Ishikawa (cell line): Measurements from ENCODE around the gene HSP90AB1.

Experiments used
- CEBPB ChIP-seq: IDR thresholded peaks from 2 replicates; pipeline ENCODE4 v1.6.1; 2012
- CREB1 ChIP-seq: IDR thresholded peaks from 2 replicates; pipeline ENCODE4 v1.6.1; 2012; ENCODE audit warnings: low read depth
- EGR1 ChIP-seq: IDR thresholded peaks from 2 replicates; pipeline ENCODE4 v1.6.1; 2012
- EP300 ChIP-seq: IDR thresholded peaks from 2 replicates; pipeline ENCODE4 v1.6.1; 2012; ENCODE audit warnings: borderline replicate concordance
- FOXM1 ChIP-seq: IDR thresholded peaks from 2 replicates; pipeline ENCODE4 v1.6.1; 2012; ENCODE audit warnings: low read depth, borderline replicate concordance
- NFIC ChIP-seq: IDR thresholded peaks from 2 replicates; pipeline ENCODE4 v1.6.1; 2012
- RAD21 ChIP-seq: IDR thresholded peaks from 2 replicates; pipeline ENCODE4 v1.6.1; 2012; ENCODE audit warnings: low read depth
- TAF1 ChIP-seq: IDR thresholded peaks from 2 replicates; pipeline ENCODE4 v1.6.1; 2012; ENCODE audit warnings: low read depth, mild to moderate bottlenecking
- TCF12 ChIP-seq: IDR thresholded peaks from 2 replicates; pipeline ENCODE4 v1.6.1; 2012; ENCODE audit warnings: low read depth
- TEAD4 ChIP-seq: IDR thresholded peaks from 2 replicates; pipeline ENCODE4 v1.6.1; 2012
- YY1 ChIP-seq: IDR thresholded peaks from 2 replicates; pipeline ENCODE4 v1.6.1; 2012; ENCODE audit warnings: low read depth
- ZBTB7A ChIP-seq: IDR thresholded peaks from 2 replicates; pipeline ENCODE4 v1.6.1; 2012; ENCODE audit warnings: low read depth
- TF ChIP-seq, protein P1 (sequence below): IDR thresholded peaks from 2 replicates; pipeline ENCODE4 v1.6.1; 2012
- TF ChIP-seq, protein P2 (sequence below): IDR thresholded peaks from 2 replicates; pipeline ENCODE4 v1.6.1; 2012; ENCODE audit warnings: low read depth, mild to moderate bottlenecking
- TF ChIP-seq, protein P3 (sequence below): IDR thresholded peaks from 2 replicates; pipeline ENCODE4 v1.6.1; 2012

HSP90AB1 gene

DNA sequence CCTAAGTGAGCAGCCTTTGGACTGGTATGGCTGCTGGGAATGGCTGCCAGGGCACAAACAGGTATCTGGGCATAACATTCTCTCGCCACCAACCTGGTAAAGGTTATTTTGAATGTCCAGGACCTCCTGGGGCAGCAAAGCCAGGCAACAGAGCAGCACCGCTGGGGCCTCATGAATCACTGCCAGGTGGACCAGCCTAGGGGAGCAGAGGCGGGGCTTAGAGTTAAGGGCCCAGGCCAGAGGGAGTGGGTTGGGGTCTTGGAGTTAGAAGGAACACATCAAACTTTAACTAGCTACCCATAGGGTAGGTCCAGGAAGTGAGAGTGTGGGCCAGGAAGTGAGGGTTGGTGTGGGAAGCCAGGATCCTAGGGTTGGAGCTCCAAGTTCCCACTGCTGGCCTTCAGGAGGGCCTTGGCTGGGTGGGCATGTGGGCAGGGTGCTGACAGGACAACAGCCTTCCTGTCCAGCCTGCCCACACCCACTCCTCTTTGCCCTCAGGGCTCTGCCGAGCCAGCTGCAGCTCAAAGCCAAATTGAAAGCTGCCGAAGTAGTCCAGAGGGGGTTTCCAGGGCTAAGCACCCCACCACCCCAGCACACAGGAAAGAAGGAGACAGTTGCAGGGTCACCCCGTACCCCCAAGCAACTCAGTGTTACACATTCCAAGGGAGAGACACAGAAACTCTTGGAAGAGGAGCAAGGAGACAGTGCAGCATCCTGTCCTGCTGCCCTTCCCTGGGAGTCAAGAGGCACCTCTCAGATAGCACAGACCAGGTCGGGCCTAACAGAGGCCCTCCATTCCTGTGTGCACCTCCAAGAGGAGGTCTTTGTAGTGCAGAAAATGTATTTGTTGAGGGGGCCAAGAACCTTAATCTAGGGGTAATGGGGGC lies 15.8 kb downstream of the HSP90AB1 start:
- TF ChIP-seq, protein P1, sequence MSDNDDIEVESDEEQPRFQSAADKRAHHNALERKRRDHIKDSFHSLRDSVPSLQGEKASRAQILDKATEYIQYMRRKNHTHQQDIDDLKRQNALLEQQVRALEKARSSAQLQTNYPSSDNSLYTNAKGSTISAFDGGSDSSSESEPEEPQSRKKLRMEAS, result no peak
- no peak for TF ChIP-seq FOXM1
- no peak for TF ChIP-seq TEAD4
- TF ChIP-seq ZBTB7A, result no peak
- TF ChIP-seq YY1, result no peak
- no peak for TF ChIP-seq CREB1
- TF ChIP-seq EP300, result no peak
- TF ChIP-seq, protein P2, sequence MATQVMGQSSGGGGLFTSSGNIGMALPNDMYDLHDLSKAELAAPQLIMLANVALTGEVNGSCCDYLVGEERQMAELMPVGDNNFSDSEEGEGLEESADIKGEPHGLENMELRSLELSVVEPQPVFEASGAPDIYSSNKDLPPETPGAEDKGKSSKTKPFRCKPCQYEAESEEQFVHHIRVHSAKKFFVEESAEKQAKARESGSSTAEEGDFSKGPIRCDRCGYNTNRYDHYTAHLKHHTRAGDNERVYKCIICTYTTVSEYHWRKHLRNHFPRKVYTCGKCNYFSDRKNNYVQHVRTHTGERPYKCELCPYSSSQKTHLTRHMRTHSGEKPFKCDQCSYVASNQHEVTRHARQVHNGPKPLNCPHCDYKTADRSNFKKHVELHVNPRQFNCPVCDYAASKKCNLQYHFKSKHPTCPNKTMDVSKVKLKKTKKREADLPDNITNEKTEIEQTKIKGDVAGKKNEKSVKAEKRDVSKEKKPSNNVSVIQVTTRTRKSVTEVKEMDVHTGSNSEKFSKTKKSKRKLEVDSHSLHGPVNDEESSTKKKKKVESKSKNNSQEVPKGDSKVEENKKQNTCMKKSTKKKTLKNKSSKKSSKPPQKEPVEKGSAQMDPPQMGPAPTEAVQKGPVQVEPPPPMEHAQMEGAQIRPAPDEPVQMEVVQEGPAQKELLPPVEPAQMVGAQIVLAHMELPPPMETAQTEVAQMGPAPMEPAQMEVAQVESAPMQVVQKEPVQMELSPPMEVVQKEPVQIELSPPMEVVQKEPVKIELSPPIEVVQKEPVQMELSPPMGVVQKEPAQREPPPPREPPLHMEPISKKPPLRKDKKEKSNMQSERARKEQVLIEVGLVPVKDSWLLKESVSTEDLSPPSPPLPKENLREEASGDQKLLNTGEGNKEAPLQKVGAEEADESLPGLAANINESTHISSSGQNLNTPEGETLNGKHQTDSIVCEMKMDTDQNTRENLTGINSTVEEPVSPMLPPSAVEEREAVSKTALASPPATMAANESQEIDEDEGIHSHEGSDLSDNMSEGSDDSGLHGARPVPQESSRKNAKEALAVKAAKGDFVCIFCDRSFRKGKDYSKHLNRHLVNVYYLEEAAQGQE, result no peak
- TF ChIP-seq, protein P3, sequence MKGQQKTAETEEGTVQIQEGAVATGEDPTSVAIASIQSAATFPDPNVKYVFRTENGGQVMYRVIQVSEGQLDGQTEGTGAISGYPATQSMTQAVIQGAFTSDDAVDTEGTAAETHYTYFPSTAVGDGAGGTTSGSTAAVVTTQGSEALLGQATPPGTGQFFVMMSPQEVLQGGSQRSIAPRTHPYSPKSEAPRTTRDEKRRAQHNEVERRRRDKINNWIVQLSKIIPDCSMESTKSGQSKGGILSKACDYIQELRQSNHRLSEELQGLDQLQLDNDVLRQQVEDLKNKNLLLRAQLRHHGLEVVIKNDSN, result no peak
- TF ChIP-seq CEBPB, result no peak
- no peak for TF ChIP-seq TAF1
- no peak for TF ChIP-seq EGR1

DNA sequence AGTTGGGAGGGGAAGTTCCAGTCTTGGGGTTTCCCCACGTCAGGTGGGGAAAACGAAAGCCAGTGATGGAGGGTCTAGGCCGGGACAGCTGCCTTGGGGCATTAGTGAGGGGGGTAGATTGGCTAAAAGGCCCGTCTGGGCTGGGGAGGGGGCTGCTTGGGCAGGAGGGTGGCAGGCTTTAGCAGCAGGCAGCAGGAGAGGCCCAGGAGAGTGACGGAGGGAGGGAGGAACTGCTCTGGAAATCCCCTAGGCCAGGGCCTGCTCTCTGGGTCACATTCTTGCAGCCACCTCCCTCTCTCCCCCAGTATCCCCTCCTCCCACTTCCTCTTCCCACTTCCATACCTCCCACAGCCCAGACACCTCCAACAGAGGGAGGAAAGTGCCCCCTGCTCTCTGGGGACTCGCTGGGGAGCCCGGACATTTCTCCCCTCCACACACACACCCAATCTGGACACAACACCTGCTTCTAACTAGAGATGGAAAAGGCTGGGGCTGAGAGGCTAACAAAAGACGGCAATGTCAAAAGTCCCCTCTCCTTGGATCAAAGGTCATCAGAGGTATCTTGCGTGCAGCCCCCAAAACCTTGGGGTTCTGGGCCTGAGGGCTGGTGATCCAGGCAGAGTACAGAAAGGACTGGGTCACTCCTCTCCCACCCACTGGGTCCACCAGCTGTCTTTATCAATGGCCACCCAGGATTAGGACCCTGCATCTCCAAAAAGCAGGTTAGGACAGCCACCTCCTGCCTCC lies 16.6 kb downstream of the HSP90AB1 start:
- TF ChIP-seq TCF12 (no peak), EGR1 (no peak), EP300 (no peak), TAF1 (no peak), ZBTB7A (no peak), YY1 (no peak), TEAD4 (no peak)
- TF ChIP-seq, protein P2, result no peak

DNA sequence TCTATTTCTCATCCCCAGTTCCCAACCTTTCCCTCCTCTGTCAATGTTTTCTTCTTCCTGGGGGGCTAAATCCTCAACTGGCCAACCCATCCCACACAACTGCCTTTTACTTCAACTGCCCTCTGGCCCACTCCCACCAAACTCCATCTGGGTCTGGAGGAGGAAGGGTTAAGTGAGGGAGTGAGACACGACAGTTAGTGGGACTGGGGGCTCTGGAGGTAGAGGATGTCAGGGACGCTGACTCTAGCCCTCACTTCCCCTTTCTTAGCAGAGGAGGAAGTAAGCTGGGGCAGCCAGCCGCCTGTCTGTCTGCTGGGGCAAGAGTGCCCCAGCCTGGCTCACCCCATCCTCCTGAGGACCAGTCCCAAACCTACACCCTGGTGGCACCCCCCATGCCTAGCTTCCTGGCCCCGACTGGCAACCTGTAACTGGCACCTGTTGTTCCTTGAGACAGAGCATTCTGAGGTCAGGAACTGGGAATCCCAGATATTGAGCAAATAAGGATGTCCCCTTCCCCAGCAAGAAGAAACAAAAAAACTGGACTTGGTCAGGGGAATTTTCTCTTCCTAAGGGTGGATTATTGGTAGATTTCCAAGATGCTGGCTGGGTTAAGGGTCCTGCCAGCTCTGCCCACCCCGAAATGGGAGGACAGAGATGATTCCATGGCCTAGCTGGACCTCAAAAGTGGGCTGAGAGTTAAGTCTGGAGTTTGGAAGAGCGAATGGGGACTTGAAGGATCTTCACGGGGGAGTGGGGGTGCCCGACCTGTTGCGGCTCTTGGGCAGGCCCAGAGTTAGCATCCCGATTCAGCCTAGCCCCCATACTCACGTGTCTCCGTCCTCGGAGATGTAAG lies 17.5 kb downstream of the HSP90AB1 start:
- TF ChIP-seq NFIC (no peak), TCF12 (no peak), TEAD4 (no peak), RAD21 (no peak), ZBTB7A (no peak), CEBPB (no peak), EP300 (no peak), CREB1 (no peak), TAF1 (no peak), FOXM1 (no peak), EGR1 (no peak), YY1 (no peak)
- TF ChIP-seq, protein P1, result no peak
- TF ChIP-seq, protein P2, result no peak
- TF ChIP-seq, protein P3, result no peak
